NCI-H526 treated with DMSO at 0.1 percent for 48 hours (cell line): ENCODE measurements around the gene SGPP2.
"Not testable (repeated sequence)": the region's sequence is repeated elsewhere in the genome, so short reads cannot be mapped to it uniquely, and the experiment has no call there.

Experiments
- DNase-seq: peaks from one replicate; lab custom pipeline; 2025; lab: John Stamatoyannopoulos, UW

SGPP2 gene

GRCh38 chr2:222427646-222428301, 3.4 kb downstream of the SGPP2 start:
- no peak for DNase-seq

DNA sequence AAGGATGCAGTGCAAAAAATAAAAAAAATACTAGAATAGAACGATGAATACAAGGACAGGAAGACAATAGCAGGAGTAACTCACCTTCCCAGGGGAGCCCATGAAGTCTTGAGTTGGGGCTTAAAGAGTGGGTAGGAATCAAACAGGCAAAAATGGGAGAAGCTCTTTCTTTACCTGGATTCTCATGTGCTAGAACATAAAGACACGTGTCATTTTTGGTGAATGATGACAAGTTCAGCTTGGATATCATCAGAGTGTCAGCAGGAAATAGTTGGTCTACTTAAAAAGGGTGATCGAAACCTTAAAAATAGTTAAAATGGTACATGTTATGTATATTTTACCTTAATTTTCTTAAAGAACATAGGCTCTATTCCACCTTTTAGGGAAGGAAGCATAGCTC, 5.7 kb downstream of the SGPP2 start:
- DNase-seq, result no peak

GRCh38 chr2:222430681-222431080, 6.3 kb downstream of the SGPP2 start:
- no peak for DNase-seq

GRCh38 chr2:222431869-222432268, 7.5 kb downstream of the SGPP2 start:
- DNase-seq, result no peak

DNA sequence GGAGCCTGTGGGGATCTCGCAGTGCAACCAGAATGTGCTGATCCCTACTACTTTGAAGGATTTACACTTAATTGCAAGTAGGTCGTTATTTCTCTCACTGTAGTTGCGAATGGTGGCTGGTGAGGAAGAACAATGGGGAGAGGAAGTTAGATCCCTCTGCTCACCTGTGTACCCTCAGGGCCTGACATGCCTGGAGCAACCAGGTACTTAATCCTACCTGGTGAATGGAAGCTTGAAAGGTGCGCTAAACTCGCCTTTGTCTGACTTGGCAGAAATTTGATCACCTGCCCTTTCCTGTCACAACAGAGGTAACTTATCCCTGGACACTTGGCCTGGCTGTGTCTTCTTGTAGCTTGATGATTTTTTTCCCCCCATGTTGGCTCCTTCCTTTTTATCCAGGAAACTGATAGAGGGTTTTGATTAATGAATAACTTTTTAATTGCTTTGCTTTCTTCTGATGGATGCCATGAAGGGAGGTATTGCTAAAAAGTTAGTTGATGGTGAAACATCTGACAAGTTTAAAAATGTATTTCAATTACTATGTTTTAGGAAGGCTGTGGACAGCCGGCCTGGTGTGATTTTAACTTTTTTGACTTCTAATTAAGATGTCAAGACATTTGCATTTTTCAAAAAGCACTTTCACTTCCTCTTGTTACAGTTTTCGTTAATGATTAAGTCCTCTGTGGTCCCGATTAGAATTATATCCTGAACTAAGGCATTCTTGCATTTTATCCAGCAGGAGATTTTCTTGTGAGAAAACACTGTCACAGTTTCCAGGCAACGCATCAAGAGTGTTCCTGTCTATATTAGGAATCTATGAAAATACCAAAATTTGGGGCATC, 9.2 kb downstream of the SGPP2 start:
- peak; percentile 51 for DNase-seq

GRCh38 chr2:222434204-222434603, 9.9 kb downstream of the SGPP2 start:
- no peak for DNase-seq

DNA sequence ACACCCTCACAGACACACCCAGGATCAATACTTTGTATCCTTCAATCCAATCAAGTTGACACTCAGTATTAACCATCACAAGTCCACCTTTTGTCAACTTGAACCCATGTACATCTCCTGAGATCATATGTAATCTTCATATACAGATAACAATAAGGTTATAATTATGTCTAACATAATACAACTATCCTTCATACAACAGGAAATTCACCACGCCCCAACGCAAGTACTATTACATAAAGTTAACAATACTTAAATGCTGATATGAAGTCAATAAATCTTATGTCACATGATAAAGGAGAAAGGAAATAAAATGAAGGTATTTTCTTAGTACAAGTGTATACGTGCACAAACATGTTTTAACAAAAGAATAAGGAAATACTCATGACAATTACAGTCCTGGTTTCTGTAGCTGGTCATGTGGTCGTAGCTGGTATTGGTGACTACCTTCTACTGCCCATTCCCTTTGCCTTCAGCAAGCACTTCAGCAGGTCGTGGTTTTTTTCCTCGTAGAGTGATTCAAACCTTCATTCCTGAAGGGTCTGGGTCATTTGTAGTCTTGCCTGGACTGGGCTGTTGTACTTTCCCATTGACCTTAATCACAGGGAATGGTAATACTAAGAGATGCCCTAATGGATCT, 11.2 kb downstream of the SGPP2 start:
- not testable (repeated sequence) for DNase-seq

GRCh38 chr2:222436040-222436413, 11.7 kb downstream of the SGPP2 start:
- no peak for DNase-seq

GRCh38 chr2:222439692-222440091, 15.3 kb downstream of the SGPP2 start:
- DNase-seq, result no peak

DNA sequence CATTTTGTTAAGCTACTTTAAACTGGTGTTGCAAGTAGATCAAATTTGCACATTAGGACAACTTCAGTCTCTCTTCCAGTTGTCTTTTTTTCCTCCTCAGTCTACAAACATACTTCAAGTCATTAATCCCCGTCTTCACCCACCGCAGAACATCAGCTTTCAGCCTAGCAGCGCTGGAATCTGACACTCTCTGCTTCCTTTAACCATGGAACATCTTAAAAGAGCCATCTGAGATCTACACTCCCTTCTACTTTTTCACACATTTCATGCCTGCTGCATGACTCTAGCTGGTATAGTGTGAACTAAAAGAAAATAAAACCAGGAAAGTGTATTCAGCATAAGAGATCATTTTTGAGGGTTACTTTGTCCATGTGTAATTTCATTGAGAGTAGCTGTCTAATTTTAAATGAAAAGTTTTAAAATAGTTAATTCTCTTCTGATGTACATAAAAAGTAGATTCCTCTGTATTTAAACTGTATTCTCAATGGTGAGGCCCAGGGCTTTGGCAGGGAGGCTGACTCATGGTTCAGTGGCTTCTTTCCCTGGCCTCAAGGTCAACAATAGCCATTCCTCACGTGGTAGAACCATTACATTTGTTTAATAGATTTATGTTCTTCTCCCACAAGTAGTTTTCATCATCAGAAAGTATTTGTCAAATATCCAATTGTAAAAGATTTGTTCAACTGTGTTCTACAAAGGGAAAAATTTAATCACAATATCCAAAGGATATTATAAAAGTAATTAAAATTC, 16.5 kb downstream of the SGPP2 start:
- no peak for DNase-seq

GRCh38 chr2:222442665-222443064, 18.3 kb downstream of the SGPP2 start:
- peak; percentile 66 for DNase-seq

DNA sequence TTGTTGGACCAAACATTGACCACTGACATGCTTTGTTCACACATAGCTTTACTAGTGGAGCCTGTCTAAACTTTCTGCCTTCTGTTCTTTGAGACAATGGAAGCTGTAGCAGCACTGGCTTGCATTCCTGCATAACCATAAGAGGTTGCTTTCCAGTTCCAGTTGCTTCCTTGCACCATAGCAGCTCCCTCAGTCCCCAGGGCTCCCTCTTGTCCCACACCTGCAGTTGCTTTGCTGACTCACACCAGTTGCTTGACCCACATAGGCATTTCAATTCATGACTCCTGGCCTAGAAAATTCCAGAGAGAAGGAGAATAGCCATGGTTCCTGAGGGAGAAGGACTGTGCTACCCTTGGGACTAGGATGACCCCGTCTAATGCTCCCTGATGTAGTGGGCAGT, 20.9 kb downstream of the SGPP2 start:
- DNase-seq, result no peak

DNA sequence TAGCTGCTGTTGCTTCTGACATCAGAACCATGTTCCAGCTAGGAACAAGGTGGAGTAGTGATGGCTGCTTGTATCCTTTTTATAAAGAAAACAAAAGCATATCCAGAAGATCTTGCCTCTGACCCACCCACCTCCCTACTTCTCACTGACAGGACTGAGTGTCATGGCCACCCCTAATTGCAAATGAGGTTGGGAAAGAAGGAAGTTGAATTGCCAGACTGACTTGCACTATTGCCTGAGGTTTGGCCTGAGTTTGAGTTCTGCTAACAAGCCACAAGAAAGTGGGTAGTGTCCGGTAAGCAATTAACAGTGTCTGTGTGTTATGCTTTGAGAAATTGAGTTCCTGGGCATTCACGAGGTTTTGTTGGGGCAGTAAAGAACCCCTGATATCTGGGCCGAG, 22.8 kb downstream of the SGPP2 start:
- no peak for DNase-seq

DNA sequence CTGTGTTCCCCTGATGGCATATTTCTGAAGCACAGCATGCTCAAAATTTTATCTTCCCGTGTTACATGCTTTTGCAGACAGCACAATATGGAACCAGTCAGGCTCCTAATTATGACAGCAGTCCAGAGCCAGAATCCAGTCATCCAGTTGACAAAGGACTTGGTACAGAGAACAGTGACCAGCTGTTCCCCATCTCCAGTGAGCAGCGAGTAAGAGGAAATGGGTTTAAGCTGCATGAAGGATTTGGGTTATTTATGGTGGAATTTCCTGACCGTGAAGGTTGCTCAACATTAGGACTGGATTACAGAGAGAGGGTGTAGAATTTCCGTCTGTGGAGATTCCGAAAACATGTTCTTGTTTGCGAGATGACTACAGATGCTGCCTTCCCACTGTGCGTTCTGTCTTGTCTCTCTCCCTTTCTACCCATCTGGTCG, 24.4 kb downstream of the SGPP2 start:
- no peak for DNase-seq

- DNase-seq, result no peak
Measured at GRCh38 chr2:222450021-222450420, 25.7 kb downstream of the SGPP2 start.

- DNase-seq, result no peak
Measured at GRCh38 chr2:222451224-222451674, 26.9 kb downstream of the SGPP2 start.

DNA sequence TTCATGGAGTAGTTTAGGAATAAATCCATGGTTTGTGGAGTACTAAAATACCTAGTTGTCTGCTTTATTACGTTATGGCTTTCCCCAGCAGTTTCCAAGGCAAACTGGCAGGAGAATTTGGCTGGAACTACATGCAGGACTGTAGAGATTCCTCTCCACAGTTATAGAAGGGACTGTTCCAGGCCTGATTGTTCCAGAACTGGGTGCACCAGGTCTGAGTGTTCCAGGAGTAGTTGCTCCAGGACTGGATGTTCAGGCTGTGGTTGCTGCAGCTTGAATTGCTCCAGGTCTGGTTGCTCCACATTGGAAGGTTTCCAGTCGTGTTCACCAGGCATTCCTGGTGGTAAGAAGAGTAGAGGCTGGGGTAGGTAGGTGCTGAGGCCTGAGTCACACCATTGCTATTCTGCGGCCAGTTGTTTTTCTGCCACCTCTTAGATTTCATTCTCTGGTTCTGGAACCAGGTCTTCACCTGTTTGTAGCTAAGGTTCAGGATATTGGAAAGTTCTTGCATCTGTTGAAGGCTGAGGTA, 28.1 kb downstream of the SGPP2 start:
- no peak for DNase-seq

DNA sequence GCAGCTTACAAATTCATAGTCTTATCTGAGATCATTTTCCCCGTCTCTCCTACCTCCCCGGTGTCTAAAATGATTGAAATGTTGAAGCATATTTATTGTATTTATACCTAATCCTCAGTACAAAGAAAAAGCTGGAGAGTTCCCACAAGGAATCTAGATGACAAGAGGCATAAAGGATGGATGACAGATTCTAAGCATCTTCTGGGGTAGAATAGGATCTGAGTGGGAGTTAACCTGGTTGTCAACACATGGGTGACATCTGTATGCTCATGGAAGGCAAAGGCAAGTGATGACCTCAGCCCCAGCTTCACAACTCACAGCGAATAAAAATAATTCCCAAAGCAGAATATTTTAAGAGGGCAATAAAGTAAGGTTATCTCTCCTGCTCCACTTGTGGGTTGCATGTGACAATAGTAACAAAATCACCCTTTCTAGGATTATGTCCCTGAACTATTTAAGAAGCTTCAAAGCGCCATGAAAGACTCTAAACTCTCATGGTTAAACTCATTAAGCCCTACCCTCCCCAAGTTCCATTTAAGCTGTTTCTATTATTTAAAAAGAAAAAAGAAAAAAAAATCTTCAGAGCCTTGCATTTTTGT, 32.2 kb downstream of the SGPP2 start:
- no peak for DNase-seq

DNA sequence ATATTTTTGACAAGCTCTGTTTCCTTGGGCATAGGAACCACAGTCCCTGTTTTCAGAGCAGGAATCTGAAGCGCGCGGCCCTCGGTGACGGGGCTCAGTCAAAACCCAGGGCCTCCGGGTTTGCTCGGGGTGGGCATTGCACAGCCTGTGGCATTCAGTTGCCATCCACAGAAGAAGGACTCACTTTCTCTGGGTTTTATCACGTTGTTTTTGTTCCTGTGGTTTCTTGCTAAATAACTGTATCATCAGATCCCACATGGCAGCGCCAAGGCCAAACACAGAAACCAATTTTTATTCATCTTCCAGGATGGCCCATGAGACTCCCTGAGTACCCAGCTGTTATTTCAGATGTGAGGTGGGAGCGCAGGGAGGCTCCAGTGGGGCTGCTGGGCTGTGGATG, 35.6 kb downstream of the SGPP2 start:
- no peak for DNase-seq

- no peak for DNase-seq
Measured at GRCh38 chr2:222465746-222466145, 41.4 kb downstream of the SGPP2 start.

DNA sequence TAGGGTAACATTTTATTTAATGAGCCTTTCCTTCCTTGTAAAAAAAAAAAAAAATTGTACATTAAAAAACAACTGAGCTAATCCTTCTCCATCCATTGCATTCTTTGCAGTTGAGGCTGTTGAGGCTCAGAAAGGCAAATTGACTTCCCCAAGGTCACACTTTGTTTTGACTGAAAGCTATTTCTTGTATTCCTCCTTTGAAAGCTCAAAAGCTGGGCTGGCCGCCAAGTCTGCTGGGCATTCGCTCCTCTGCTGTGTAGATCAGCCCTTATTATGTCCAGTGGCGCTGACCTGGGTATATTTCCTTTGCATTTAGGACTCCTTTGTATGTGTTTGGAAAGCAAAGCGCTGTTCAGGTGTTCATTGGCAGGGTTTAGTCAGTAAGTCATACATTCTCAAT, 44.0 kb downstream of the SGPP2 start:
- no peak for DNase-seq
